OCI-LY3 (cell line): ENCODE data around the gene CC2D1A.

Experiments used
- EZH2phosphoT487 ChIP-seq: fragments of 200-600 bp; shearing (Covaris generic); IDR thresholded peaks from 2 replicates; pipeline ENCODE4 v1.6.1; 2018; ENCODE audit warnings: antibody characterized with exemption, mixed run types, low read depth
- TF ChIP-seq, protein P1 (sequence below): fragments of 200-600, 300-600 bp; sonication (generic); IDR thresholded peaks from 2 replicates; pipeline ENCODE4 v1.5.1; 2014; ENCODE audit warnings: antibody characterized with exemption, low read length, low read depth

- TF ChIP-seq, protein P1, sequence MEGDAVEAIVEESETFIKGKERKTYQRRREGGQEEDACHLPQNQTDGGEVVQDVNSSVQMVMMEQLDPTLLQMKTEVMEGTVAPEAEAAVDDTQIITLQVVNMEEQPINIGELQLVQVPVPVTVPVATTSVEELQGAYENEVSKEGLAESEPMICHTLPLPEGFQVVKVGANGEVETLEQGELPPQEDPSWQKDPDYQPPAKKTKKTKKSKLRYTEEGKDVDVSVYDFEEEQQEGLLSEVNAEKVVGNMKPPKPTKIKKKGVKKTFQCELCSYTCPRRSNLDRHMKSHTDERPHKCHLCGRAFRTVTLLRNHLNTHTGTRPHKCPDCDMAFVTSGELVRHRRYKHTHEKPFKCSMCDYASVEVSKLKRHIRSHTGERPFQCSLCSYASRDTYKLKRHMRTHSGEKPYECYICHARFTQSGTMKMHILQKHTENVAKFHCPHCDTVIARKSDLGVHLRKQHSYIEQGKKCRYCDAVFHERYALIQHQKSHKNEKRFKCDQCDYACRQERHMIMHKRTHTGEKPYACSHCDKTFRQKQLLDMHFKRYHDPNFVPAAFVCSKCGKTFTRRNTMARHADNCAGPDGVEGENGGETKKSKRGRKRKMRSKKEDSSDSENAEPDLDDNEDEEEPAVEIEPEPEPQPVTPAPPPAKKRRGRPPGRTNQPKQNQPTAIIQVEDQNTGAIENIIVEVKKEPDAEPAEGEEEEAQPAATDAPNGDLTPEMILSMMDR, result no peak
- no peak for TF ChIP-seq EZH2phosphoT487
These were observed 66.6 kb downstream of the CC2D1A start for GRCh38 chr19:13972368-13973155.
